ENCODE results near the gene ETV7. TPM values are rescaled to one million over a fixed set of nuclear protein-coding genes. Genes with fewer than 3 reads are reported as not detected.

The ETV7 gene
- total and polyA plus RNA-seq, 2 of the 13 experiments (the other 11 are each of a cell fraction or from before 2014, with no cell fraction given): not detected

GRCh38 chr6:36376742-36377141 lies 10.7 kb downstream of the ETV7 start:
- intact Hi-C loops (cut with micrococcal nuclease; ENCODE audit: unreplicated experiment): no loop called here
- no peak for ATAC-seq
- WGBS (ENCODE audit: low lambda C conversion rate): 54% methylated on average over 8 of the region's 8 CpGs
- Histone ChIP-seq H2AFZ (ENCODE audit: low read length) (no peak overlapping the region), H3K27me3 (ENCODE audit: control insufficient read depth in 1 of 2, insufficient read depth in 2 of 2, low read length in 2 of 2) (peaks cover 3 to 47% of the 10 kb centered on the region in 2 experiments), H4K20me1 (ENCODE audit: insufficient read depth, low read length) (no peaks in the 10 kb centered on the region), H3K79me2 (ENCODE audit: insufficient read depth, low read length) (no peaks in the 10 kb centered on the region), H3K27ac (ENCODE audit: extremely low read length, insufficient read depth, low read length) (no peak overlapping the region), H3K9me3 (ENCODE audit: low read length) (no peaks in the 10 kb centered on the region), H3K4me1 (ENCODE audit: insufficient read depth, low read length) (no peaks in the 10 kb centered on the region), H3K9ac (ENCODE audit: insufficient read depth, low read depth, low read length) (no peak overlapping the region), H3K4me2 (ENCODE audit: low read depth, low read length) (no peak overlapping the region), H3K4me3 (replicated peaks in 1 of 3; ENCODE audit: insufficient read depth in 1 of 3, low read depth in 2 of 3, low read length in 3 of 3) (no peak overlapping the region), H3K36me3 (replicated peaks in 1 of 2; ENCODE audit: control insufficient read depth in 1 of 2, insufficient read depth in 2 of 2, low read length in 2 of 2) (no peaks in the 10 kb centered on the region)
- no peak for DNase-seq (ENCODE audit: low spot score)
- ChIA-PET CTCF (ENCODE audit: low intra/inter-chr PET ratio, low total read pairs) (no interaction called here), POLR2A (no interaction called here)
- no TSS peak for BruUV-seq (replicated peaks)
- in situ Hi-C loops (cut with HindIII; ENCODE audit: extremely low pct_ligation_motif_present, low pct_unique_long_range_greater_than_20kb): no loop called here
- FAIRE-seq: no peak
- TF ChIP-seq ZNF773 (CRISPR knock-in tag; IDR thresholded peaks at IDR 0.05; ENCODE audit: borderline replicate concordance) (no peak), CSRNP2 (CRISPR knock-in tag; conservative IDR thresholded peaks at IDR 0.05; ENCODE audit: low read depth) (no peak), IRF2 (CRISPR knock-in tag; IDR thresholded peaks at IDR 0.05) (no peak), ZBTB1 (CRISPR knock-in tag; IDR thresholded peaks at IDR 0.05; ENCODE audit: borderline replicate concordance) (no peak), ZNF607 (CRISPR knock-in tag; IDR thresholded peaks at IDR 0.05; ENCODE audit: borderline replicate concordance) (no peak), JUN (CRISPR knock-in tag; IDR thresholded peaks at IDR 0.05) (no peak), MAZ (IDR thresholded peaks at IDR 0.05; ENCODE audit: borderline replicate concordance, low read depth, low read length) (no peak), MAZ (CRISPR knock-in tag; IDR thresholded peaks at IDR 0.05; ENCODE audit: low read depth) (no peak), SNAPC5 (CRISPR knock-in tag; IDR thresholded peaks at IDR 0.05; ENCODE audit: borderline replicate concordance) (no peak), IKZF4 (CRISPR knock-in tag; IDR thresholded peaks at IDR 0.05; ENCODE audit: borderline replicate concordance, low read depth, not compliant biosample characterization) (no peak), ZNF251 (CRISPR knock-in tag; IDR thresholded peaks at IDR 0.05) (no peak), ZNF30 (CRISPR knock-in tag; IDR thresholded peaks at IDR 0.05) (no peak), SIN3B (IDR thresholded peaks at IDR 0.05; ENCODE audit: low read length) (no peak), ZC3H4 (CRISPR knock-in tag; IDR thresholded peaks at IDR 0.05; ENCODE audit: borderline replicate concordance) (no peak), MIER2 (CRISPR knock-in tag; IDR thresholded peaks at IDR 0.05) (no peak), ELF1 (CRISPR knock-in tag; IDR thresholded peaks at IDR 0.05) (no peak), ZNF614 (CRISPR knock-in tag; IDR thresholded peaks at IDR 0.05; ENCODE audit: borderline replicate concordance) (no peak), SSRP1 (CRISPR knock-in tag; IDR thresholded peaks at IDR 0.05) (no peak), POGZ (CRISPR knock-in tag; IDR thresholded peaks at IDR 0.05) (no peak), LBX2 (CRISPR knock-in tag; IDR thresholded peaks at IDR 0.05; ENCODE audit: borderline replicate concordance) (no peak), ZNF160 (CRISPR knock-in tag; IDR thresholded peaks at IDR 0.05) (no peak)
